ENCODE data around the gene PEAK1.

PEAK1 gene

GRCh38 chr15:77402740-77403379 is 17.0 kb downstream of the PEAK1 start:
- DNase-seq (ENCODE audit: low spot score) = no peak

- DNase-seq (ENCODE audit: low spot score) = no peak
Measured at GRCh38 chr15:77400258-77400657, 19.6 kb downstream of the PEAK1 start.

GRCh38 chr15:77398927-77399326 is 21.0 kb downstream of the PEAK1 start:
- no peak for DNase-seq (ENCODE audit: low spot score)

- DNase-seq (ENCODE audit: low spot score) = no peak
Measured at GRCh38 chr15:77396692-77397091, 23.2 kb downstream of the PEAK1 start.

GRCh38 chr15:77395013-77395774 is 24.7 kb downstream of the PEAK1 start:
- no peak for DNase-seq (ENCODE audit: low spot score)

GRCh38 chr15:77393471-77393840 is 26.4 kb downstream of the PEAK1 start:
- DNase-seq (ENCODE audit: low spot score) = no peak

GRCh38 chr15:77392762-77393470 is 27.0 kb downstream of the PEAK1 start:
- no peak for DNase-seq (ENCODE audit: low spot score)

GRCh38 chr15:77391372-77391951 is 28.4 kb downstream of the PEAK1 start:
- no peak for DNase-seq (ENCODE audit: low spot score)

- no peak for DNase-seq (ENCODE audit: low spot score)
Measured at GRCh38 chr15:77387365-77388105, 32.4 kb downstream of the PEAK1 start.

GRCh38 chr15:77386626-77387025 is 33.3 kb downstream of the PEAK1 start:
- no peak for DNase-seq (ENCODE audit: low spot score)

- DNase-seq (ENCODE audit: low spot score) = peak; percentile 9
Measured at GRCh38 chr15:77384589-77385359, 35.1 kb downstream of the PEAK1 start.

GRCh38 chr15:77384086-77384485 is 35.8 kb downstream of the PEAK1 start:
- no peak for DNase-seq (ENCODE audit: low spot score)

- no peak for DNase-seq (ENCODE audit: low spot score)
Measured at GRCh38 chr15:77380033-77380432, 39.9 kb downstream of the PEAK1 start.

- DNase-seq (ENCODE audit: low spot score) = no peak
Measured at GRCh38 chr15:77376770-77377169, 43.1 kb downstream of the PEAK1 start.

GRCh38 chr15:77375133-77375532 is 44.8 kb downstream of the PEAK1 start:
- DNase-seq (ENCODE audit: low spot score) = no peak

- DNase-seq (ENCODE audit: low spot score) = no peak
Measured at GRCh38 chr15:77373441-77373840, 46.5 kb downstream of the PEAK1 start.

- DNase-seq (ENCODE audit: low spot score) = no peak
Measured at GRCh38 chr15:77371850-77372563, 47.9 kb downstream of the PEAK1 start.

GRCh38 chr15:77370580-77370979 is 49.3 kb downstream of the PEAK1 start:
- DNase-seq (ENCODE audit: low spot score) = no peak

- DNase-seq (ENCODE audit: low spot score) = no peak
Measured at GRCh38 chr15:77369168-77369567, 50.7 kb downstream of the PEAK1 start.

- DNase-seq (ENCODE audit: low spot score) = no peak
Measured at GRCh38 chr15:77367631-77368030, 52.3 kb downstream of the PEAK1 start.

GRCh38 chr15:77361456-77361855 is 58.4 kb downstream of the PEAK1 start:
- DNase-seq (ENCODE audit: low spot score) = no peak
